Activated T-cell treated with anti-CD3 and anti-CD28 coated beads, Interleukin-2, amount 50 U/mL, for 72 hours (primary cell): ENCODE data around the gene SCN4A. TPM values are rescaled to one million over a fixed set of nuclear protein-coding genes. Genes with fewer than 3 reads are reported as not detected.
A peak's percentile ranks its signal among the peaks of the same experiment; 100 is the strongest.
"Not testable (repeated sequence)": the region's sequence is repeated elsewhere in the genome, so short reads cannot be mapped to it uniquely, and the experiment has no call there.

Experiments used
- ATAC-seq, 2 donors: fragments of 150-1000 bp; cut with Tn5 transposase; replicated peaks in 1 of 2; 2 replicates each; pipeline ENCODE4 v1.10.0; 2021; ENCODE audit warnings: moderate library complexity in 2 of 2, mild to moderate bottlenecking in 1 of 2
- DNase-seq, 2 donors: peaks; one replicate each; pipeline ENCODE4 v3.0.0; 2021 to 2022; ENCODE audit warnings: mixed read lengths in 1 of 2
- H3K27ac Mint-ChIP-seq: one replicate; pipeline ENCODE4 v1.8.0; 2022; ENCODE audit warnings: mild to moderate bottlenecking, moderate library complexity, mixed read lengths
- H3K27me3 Mint-ChIP-seq: one replicate; pipeline ENCODE4 v1.8.0; 2022; ENCODE audit warnings: low read depth, mixed read lengths
- H3K36me3 Mint-ChIP-seq, 2 donors: one replicate each; pipeline ENCODE4 v1.8.0; 2022; ENCODE audit warnings: mixed read lengths in 2 of 2, mild to moderate bottlenecking in 1 of 2; ENCODE audit not compliant: insufficient read depth in 2 of 2
- H3K4me1 Mint-ChIP-seq: one replicate; pipeline ENCODE4 v1.8.0; 2022; ENCODE audit warnings: low read depth, mixed read lengths
- H3K4me3 Mint-ChIP-seq, 2 donors: one replicate each; pipeline ENCODE4 v1.8.0; 2022; ENCODE audit warnings: mild to moderate bottlenecking in 2 of 2, mixed read lengths in 2 of 2, moderate library complexity in 2 of 2
- H3K9me3 Mint-ChIP-seq, 2 donors: one replicate each; pipeline ENCODE4 v1.8.0; 2022; ENCODE audit warnings: mixed read lengths in 2 of 2
- total RNA-seq, 2 donors: library from RNA; stranded (reverse); gene quantifications; one replicate each; pipeline ENCODE4 v1.2.3, GENCODE V29; 2022

The SCN4A gene
- total RNA-seq, 2 donors from 2014 or later, result 0.93 to 1.0 TPM

DNA sequence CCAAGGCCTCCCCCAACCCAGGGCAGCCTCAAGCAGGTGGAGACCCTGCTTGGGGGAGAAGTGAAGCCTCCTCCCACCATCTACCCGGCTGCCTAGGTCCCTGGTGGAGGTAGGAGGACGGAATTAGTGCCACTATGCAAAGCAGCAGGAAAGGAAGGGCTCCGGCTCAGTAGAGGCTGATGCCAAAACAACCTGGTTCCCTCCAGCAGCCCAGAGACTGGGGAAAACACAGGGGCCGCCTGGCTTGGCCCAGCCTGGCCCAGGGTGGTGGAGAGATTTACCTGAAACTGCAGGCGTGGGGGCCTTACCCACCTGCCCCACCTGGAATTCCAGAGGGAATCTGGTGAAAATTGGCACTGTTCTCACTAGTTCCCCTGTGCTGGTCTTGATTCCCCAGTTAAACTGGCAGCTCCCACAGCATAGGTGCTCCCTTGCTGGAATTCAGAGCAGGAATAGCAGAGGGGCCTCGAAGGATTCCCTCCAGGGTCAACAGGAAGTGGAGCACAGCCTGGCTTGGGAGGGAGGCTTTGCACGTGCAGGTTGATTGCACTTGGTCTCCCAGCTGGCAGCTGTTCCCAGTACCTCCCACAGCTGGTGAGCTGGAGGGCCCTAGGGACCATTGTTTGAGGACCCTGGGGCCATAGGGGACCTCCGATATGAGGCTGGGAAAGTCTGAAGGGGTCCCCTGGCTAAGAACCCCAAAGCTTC lies 45.1 kb downstream of the SCN4A start:
- no peak for DNase-seq
- Mint-ChIP-seq H3K27me3 (no peaks in the 10 kb centered on the region), H3K27ac (no peak overlapping the region), H3K9me3 (no peaks in the 10 kb centered on the region), H3K4me1 (peaks cover 21% of the 10 kb centered on the region), H3K36me3 (no peaks in the 10 kb centered on the region), H3K4me3 (no peak overlapping the region)
- ATAC-seq, result no peak

DNA sequence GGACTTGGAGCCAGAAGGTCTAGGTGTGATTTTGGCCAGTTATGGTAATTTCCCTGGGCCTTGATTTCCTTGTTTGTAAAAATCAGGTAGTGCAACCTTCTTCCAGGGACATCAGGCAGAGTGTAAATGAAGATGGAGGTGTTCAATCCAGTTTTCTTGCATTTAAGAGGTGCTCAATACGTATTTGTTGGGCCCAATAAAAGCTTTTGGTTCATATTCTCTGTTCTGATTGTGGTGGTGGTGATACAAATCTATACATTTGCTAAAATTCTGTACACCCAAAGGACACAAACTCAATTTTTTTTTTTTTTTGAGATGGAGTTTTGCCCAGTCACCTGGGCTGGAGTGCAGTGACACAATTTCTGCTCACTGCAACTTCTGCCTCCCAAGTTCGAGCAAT lies 46.6 kb downstream of the SCN4A start:
- ATAC-seq (no peak), DNase-seq (no peak)
- no peak overlapping the region for H3K4me3 Mint-ChIP-seq
- H3K36me3 Mint-ChIP-seq, result no peaks in the 10 kb centered on the region
- no peaks in the 10 kb centered on the region for H3K27me3 Mint-ChIP-seq
- H3K9me3 Mint-ChIP-seq, result no peaks in the 10 kb centered on the region
- peaks cover 8% of the 10 kb centered on the region for H3K4me1 Mint-ChIP-seq
- H3K27ac Mint-ChIP-seq, result no peak overlapping the region

DNA sequence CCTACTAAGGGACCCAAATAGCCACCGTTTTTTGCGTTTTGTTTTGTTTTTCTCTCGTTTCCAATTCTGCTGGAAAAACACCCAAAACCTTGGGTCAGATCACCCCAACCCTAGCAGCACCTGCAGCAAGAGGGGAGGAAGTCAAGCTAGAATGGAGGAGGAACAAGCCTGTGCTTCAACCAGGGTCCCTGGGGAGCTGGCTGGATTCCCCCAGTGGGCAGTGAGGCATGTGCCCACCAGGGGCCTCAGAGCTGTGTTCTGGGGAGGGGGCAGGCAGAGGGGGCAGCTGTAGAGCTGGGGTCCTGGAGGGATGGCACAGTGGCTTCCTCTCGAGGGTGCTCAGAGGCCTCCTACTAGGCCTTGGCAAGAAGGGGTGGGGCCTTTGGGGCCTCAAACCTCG lies 47.1 kb downstream of the SCN4A start:
- Mint-ChIP-seq H3K9me3 (no peaks in the 10 kb centered on the region), H3K36me3 (no peaks in the 10 kb centered on the region), H3K4me1 (peaks cover 2% of the 10 kb centered on the region), H3K27me3 (no peaks in the 10 kb centered on the region), H3K4me3 (no peak overlapping the region), H3K27ac (no peak overlapping the region)
- DNase-seq (no peak), ATAC-seq (no peak)

DNA sequence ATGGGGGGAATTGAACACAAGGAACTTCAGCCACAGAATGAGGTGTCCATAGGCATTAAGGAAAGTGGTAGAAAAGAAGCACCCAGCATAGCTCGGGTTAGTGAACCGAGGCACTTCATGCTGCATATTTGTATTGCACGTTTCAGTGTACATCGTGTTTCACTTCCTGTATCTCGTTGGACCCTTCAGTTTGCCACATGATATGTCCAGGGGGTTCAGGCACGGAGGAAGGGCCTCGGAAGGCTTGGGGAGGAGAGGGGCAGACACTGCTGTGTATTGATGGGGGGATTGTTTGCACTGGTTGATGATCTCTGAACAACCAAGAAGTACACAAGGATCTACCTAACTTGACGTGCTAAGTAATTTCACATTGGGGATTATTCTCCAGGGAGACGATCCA lies 50.3 kb downstream of the SCN4A start:
- H3K27me3 Mint-ChIP-seq, H3K4me1 Mint-ChIP-seq, DNase-seq, H3K9me3 Mint-ChIP-seq, H3K27ac Mint-ChIP-seq, H3K4me3 Mint-ChIP-seq, H3K36me3 Mint-ChIP-seq, ATAC-seq: not testable (repeated sequence)

DNA sequence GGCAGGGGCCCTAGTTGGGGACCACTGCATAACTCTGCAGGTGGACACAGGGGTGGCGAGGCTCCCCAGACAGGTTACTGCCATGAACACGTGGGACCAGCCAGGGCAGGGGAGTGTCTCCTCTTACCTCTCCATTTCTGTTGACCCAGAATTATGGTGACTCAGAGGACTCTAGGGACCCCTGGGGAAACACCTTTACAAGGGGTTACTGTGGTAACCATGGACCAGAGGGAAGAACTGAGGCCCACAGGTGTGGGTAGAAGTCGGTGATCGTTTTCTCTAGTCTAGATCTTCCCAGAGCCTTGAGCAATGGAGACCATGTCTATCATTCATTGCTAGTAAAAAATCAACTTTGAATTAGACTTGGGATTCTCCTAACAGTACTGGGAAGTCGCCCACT lies 51.9 kb downstream of the SCN4A start:
- not testable (repeated sequence) for H3K36me3 Mint-ChIP-seq, H3K4me3 Mint-ChIP-seq, DNase-seq, H3K27ac Mint-ChIP-seq, H3K27me3 Mint-ChIP-seq, ATAC-seq, H3K9me3 Mint-ChIP-seq, H3K4me1 Mint-ChIP-seq

DNA sequence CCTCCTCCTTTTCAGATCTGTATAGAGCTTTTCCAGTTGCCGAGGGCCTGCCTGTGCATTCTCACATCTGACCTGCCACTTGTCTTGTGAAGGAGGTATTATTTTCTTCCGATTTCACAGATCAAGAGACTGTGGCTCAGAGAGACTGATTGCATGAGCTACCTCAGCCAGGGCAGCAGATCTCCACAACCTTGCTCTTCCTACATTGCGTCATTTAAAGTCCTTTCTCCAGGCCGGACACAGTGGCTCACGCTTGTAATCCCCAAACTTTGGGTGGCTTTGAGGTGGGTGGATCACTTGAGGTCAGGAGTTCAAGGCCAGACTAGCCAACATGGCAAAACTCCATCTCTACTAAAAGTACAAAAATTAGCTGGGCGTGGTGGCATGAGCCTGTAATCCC lies 52.7 kb downstream of the SCN4A start:
- H3K9me3 Mint-ChIP-seq, H3K4me1 Mint-ChIP-seq, ATAC-seq, H3K4me3 Mint-ChIP-seq, H3K36me3 Mint-ChIP-seq, H3K27me3 Mint-ChIP-seq, H3K27ac Mint-ChIP-seq, DNase-seq: not testable (repeated sequence)

DNA sequence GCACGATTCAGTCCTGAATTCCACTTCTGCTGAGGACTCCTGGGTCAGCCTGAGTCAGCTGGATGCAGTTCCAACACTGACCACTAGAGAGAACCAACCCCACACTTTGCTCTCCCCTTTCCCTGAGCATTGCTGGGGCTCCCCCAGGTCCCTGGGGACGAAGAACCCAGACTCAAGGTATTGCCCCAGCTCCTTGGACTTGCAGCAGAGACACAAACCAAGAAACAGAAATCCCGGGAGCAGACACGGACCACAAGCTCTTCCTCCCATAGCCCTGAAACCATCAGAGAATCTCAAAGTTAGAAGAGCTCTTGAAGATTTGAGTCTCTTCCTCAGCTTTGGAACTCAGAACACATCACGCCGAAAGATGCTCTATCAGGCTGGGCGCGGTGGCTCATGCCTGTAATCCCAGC lies 53.4 kb downstream of the SCN4A start:
- Mint-ChIP-seq H3K4me1 (peaks cover 7% of the 10 kb centered on the region), H3K27ac (no peak overlapping the region), H3K9me3 (no peaks in the 10 kb centered on the region), H3K4me3 (no peak overlapping the region), H3K36me3 (no peaks in the 10 kb centered on the region), H3K27me3 (no peaks in the 10 kb centered on the region)
- DNase-seq, result peak; percentile 71 to 80
- ATAC-seq, result peak; percentile 94 to 95

DNA sequence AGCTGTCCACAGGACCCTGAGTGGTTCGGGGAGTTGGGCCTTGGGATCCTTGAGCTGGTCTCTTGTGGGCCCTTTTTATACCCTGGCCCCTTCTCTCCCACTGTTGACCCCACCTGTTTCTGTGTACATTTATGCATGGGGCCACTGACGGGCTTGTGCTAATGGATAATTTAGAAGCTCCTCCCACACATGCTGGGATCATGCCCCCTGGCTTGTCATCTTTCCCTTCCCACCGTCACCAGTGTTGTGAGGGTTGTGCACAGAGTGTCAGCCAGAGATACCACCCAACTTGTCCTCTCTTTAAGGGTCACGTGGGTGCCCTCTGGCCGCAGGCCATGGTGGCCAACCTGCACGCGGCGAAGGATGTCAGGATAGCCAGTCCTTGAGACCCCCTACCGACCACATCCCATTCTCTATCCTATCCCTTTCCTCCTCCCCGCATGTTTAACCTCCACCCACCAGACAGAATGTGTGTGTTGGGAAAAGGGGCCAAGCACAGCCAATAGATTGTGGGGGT lies 53.9 kb downstream of the SCN4A start, which contains the start of gene GH1:
Gene GH1, minus strand, starts transcription at position 51 of the 517 bp plus-strand sequence. CDS start 63 bp downstream, outside the sequence.
- not testable (repeated sequence) for H3K4me3 Mint-ChIP-seq, H3K27me3 Mint-ChIP-seq, H3K36me3 Mint-ChIP-seq, H3K9me3 Mint-ChIP-seq, ATAC-seq, H3K4me1 Mint-ChIP-seq, DNase-seq, H3K27ac Mint-ChIP-seq

DNA sequence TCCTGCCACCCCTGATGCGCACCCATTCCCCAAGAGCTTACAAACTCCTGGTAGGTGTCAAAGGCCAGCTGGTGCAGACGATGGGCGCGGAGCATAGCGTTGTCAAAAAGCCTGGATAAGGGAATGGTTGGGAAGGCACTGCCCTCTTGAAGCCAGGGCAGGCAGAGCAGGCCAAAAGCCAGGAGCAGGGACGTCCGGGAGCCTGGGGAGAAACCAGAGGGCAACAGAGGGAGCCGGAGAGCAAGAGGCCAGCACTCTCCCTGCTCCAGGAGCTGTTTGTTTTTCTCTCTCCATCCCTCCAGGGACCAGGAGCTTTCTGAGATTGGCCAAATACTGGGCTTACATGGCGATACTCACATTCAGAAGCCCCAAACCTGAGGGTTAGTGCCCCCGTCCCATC lies 54.4 kb downstream of the SCN4A start:
- H3K36me3 Mint-ChIP-seq, result no peaks in the 10 kb centered on the region
- H3K27me3 Mint-ChIP-seq, result no peaks in the 10 kb centered on the region
- no peak for ATAC-seq
- no peaks in the 10 kb centered on the region for H3K9me3 Mint-ChIP-seq
- no peak overlapping the region for H3K4me3 Mint-ChIP-seq
- no peak overlapping the region for H3K27ac Mint-ChIP-seq
- no peak for DNase-seq
- H3K4me1 Mint-ChIP-seq, result peaks cover 7% of the 10 kb centered on the region

DNA sequence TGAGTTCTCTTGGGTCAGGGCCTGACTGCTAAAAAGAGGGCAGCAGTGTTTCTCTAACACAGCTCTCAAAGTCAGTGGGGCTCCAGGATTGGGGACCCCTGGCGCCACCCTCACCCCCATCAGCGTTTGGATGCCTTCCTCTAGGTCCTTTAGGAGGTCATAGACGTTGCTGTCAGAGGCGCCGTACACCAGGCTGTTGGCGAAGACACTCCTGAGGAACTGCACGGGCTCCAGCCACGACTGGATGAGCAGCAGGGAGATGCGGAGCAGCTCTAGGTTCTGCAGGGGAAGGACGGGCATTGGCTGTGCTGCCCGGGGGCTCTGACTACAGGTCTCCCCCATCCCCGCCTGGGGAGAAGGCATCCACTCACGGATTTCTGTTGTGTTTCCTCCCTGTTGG lies 55.1 kb downstream of the SCN4A start:
- ATAC-seq (no peak), DNase-seq (no peak)
- H3K9me3 Mint-ChIP-seq, result no peaks in the 10 kb centered on the region
- no peak overlapping the region for H3K4me3 Mint-ChIP-seq
- H3K36me3 Mint-ChIP-seq, result no peaks in the 10 kb centered on the region
- H3K4me1 Mint-ChIP-seq, result peaks cover 7% of the 10 kb centered on the region
- no peaks in the 10 kb centered on the region for H3K27me3 Mint-ChIP-seq
- no peak overlapping the region for H3K27ac Mint-ChIP-seq

DNA sequence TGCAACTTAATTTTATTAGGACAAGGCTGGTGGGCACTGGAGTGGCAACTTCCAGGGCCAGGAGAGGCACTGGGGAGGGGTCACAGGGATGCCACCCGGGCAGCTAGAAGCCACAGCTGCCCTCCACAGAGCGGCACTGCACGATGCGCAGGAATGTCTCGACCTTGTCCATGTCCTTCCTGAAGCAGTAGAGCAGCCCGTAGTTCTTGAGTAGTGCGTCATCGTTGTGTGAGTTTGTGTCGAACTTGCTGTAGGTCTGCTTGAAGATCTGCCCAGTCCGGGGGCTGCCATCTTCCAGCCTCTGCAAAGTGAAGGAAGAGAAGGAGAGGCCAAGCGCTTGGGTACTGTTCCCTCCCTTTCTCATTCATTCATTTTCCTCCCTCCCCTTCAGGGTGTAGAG lies 55.5 kb downstream of the SCN4A start:
- H3K27ac Mint-ChIP-seq, result not testable (repeated sequence)

DNA sequence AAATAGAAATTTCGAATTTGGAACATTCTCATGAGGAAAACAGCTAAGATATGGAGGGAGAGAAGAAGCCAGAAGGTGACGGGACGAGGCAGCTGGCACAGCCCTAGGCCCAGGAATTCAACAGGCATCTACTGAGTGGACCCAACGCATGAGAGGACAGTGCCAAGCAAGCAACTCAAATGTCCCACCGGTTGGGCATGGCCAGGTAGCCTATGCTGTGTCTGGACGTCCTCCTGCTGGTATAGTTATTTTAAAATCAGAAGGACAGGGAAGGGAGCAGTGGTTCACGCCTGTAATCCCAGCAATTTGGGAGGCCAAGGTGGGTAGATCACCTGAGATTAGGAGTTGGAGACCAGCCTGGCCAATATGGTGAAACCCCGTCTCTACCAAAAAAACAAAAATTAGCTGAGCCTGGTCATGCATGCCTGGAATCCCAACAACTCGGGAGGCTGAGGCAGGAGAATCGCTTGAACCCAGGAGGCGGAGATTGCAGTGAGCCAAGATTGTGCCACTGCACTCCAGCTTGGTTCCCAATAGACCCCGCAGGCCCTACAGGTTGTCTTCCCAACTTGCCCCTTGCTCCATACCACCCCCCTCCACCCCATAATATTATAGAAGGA lies 56.0 kb downstream of the SCN4A start:
- no peaks in the 10 kb centered on the region for H3K27me3 Mint-ChIP-seq
- ATAC-seq (no peak), DNase-seq (no peak)
- peaks cover 13% of the 10 kb centered on the region for H3K4me1 Mint-ChIP-seq
- H3K9me3 Mint-ChIP-seq, result no peaks in the 10 kb centered on the region
- H3K27ac Mint-ChIP-seq, result no peak overlapping the region
- H3K4me3 Mint-ChIP-seq, result no peak overlapping the region
- H3K36me3 Mint-ChIP-seq, result no peaks in the 10 kb centered on the region

More for the DNA sequence above, 55.5 kb downstream of the SCN4A start:
- H3K9me3 Mint-ChIP-seq, H3K4me3 Mint-ChIP-seq, H3K27me3 Mint-ChIP-seq, H3K36me3 Mint-ChIP-seq, H3K4me1 Mint-ChIP-seq, ATAC-seq, DNase-seq: not testable (repeated sequence)

DNA sequence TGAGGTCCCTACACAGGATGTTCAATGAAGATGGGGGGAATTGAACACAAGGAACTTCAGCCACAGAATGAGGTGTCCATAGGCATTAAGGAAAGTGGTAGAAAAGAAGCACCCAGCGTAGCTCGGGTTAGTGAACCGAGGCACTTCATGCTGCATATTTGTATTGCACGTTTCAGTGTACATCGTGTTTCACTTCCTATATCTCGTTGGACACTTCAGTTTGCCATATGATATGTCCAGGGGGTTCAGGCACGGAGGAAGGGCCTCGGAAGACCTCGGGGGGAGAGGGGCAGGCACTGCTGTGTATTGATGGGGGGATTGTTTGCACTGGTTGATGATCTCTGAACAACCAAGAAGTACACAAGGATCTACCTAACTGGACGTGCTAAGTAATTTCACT lies 57.0 kb downstream of the SCN4A start:
- peaks cover 17% of the 10 kb centered on the region for H3K4me1 Mint-ChIP-seq
- H3K27me3 Mint-ChIP-seq, H3K9me3 Mint-ChIP-seq, H3K27ac Mint-ChIP-seq, ATAC-seq, H3K36me3 Mint-ChIP-seq, DNase-seq, H3K4me3 Mint-ChIP-seq: not testable (repeated sequence)

DNA sequence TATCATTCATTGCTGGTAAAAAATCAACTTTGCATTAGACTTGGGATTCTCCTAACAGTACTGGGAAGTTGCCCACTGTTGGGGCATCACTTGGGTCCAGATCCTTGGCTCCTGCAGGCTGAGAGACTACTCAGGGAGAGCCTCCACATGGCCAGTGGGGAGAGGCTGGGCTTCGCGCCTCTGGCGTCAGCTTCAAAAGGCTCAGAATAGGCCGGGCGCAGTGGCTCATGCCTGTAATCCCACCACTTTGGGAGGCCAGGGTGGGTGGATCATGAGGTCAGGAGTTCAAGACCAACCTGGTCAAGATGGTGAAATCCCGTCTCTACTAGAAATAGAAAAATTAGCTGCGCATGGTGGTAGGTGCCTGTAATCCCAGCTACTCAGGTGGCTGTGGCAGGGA lies 58.2 kb downstream of the SCN4A start:
- peaks cover 16% of the 10 kb centered on the region for H3K4me1 Mint-ChIP-seq
- ATAC-seq, result no peak
- no peak overlapping the region for H3K27ac Mint-ChIP-seq
- no peak for DNase-seq
- H3K9me3 Mint-ChIP-seq, result no peaks in the 10 kb centered on the region
- no peaks in the 10 kb centered on the region for H3K36me3 Mint-ChIP-seq
- no peaks in the 10 kb centered on the region for H3K27me3 Mint-ChIP-seq
- no peak overlapping the region for H3K4me3 Mint-ChIP-seq
